ENCODE data around the gene OR5B21. TPM values are rescaled to one million over a fixed set of nuclear protein-coding genes. Genes with fewer than 3 reads are reported as not detected.

OR5B21 gene
- polyA plus RNA-seq, result not detected

- WGBS, 3 donors, result 93 to 97% (median 96%) methylated on average over 1 of the region's 1 CpG
- no peak within 1 kb of the TSS for H3K27ac ChIP-seq (ENCODE audit: low read depth, low read length)
These were observed at the start of gene OR5B21 for GRCh38 chr11:58508005-58508404. Gene OR5B21, minus strand, starts transcription at chr11:58508105. Its CDS starts 0 bp downstream, at chr11:58508105.

DNA sequence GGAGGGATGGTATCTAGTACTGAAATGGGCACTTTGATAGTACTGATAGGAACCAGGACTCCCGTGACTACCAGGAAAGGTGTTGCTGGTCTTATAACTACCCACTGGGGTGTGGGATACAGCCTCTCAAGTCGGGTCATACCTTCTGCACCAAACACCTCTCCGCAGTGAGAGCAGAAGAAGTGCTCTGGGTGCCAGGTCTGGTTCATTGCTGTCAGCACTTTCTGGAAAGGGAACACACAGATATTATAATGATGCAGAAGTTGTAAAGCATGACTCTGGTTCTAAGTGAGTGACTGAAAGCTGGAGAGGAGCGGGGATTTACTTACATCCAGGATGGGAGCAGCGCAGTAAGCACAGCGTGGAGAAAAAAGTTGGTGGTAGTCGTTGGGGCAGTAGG, 41.7 kb upstream of the OR5B21 start:
- WGBS, 3 donors, result 96% methylated on average over 7 of the region's 7 CpGs
- no peak overlapping the region for H3K27ac ChIP-seq (ENCODE audit: low read depth, low read length)

DNA sequence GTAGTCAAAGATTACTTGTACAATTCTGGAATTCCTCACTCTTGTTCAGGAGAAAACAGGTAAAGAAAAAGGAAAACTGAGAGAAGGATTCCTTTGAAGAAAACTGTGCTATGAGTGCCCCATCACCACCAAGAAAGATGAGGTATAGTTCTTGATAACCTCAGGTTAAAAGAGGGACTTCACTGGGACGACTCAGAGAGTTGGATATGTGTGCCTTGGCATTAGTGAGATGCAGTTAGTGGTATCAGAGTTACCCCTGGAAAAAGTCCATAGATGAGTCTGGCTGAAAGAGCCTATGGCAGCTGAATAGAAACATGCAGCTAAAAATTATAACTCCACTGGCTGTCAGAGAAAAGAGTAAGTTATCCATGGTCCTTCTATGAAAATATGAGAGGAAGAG, 38.9 kb upstream of the OR5B21 start:
- WGBS, 3 donors, result 83 to 91% (median 88%) methylated on average over 1 of the region's 1 CpG
- H3K27ac ChIP-seq (ENCODE audit: low read depth, low read length), result no peak overlapping the region

GRCh38 chr11:58531865-58532341, 24.0 kb upstream of the OR5B21 start:
- WGBS, 3 donors, result 94 to 98% (median 94%) methylated on average over 24 to 25 of the region's 25 CpGs
- H3K27ac ChIP-seq (ENCODE audit: low read depth, low read length), result no peak overlapping the region

DNA sequence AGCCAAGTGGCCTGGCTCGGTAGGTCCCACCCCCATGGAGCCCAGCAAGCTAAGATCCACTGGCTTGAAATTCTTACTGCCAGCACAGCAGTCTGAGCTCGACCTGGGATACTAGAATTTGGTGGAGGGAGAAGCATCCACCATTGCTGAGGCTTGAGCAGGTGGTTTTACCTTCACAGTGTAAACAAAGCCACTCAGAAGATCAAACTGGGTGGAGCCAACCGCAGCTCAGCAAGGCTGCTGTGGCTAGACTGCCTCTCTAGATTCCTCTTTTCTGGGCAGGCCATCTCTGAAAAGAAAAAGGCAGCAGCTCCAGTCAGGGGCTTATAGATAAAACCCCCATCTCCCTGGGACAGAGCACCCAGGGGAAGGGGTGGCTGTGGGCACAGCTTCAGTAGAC, 22.3 kb upstream of the OR5B21 start:
- WGBS, 3 donors, result 81 to 89% (median 82%) methylated on average over 3 of the region's 3 CpGs
- no peak overlapping the region for H3K27ac ChIP-seq (ENCODE audit: low read depth, low read length)

GRCh38 chr11:58527429-58527828, 19.5 kb upstream of the OR5B21 start:
- 93 to 96% (median 95%) methylated on average over 6 of the region's 6 CpGs for WGBS, 3 donors
- H3K27ac ChIP-seq (ENCODE audit: low read depth, low read length), result no peak overlapping the region

DNA sequence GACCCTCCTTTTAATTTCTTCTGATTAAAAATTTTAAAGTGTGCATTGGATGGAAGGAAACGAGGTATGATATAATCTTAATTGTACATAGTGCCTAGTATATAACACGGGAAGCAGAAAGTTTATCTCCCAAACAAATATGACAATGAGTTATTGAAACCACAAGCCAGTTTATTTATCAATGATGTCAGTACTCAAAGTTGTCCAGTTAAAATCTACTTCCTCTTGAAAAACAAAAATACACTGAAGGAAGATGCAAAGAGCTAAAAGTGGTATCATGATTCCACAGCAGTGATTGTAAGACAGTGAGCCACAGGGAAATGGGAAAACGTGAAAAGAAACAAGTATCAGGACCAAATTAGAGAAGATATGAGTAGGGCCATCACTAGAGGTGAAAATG, 18.8 kb upstream of the OR5B21 start:
- no peak overlapping the region for H3K27ac ChIP-seq (ENCODE audit: low read depth, low read length)

DNA sequence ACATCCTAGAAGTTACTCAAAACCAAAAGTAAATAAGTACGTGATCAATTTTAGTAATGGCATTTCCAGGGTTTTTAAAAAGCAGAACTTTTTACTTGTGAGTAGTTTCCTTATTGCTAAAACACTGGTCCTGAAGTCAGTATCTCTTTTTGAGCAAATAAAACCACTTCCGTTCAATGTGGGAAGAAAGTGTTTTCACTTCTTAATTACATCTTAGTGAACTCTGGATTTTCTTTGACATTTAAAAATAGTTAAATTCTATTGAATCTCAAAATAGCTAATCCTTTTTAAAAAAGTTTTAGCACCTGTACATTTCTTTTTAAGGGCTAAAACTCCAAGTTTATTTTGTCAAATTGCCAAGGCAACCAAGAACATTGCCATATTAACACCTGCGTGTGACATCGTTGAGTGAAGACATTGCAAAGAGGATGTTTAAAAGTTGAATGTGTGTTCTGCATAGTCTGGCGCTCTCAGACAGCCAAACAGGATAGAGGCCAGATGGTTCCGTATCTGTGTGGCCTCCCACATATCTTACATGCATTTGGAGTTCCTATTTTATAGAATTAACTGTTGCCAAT, 17.2 kb upstream of the OR5B21 start:
- 20 to 24% (median 21%) methylated on average over 6 of the region's 6 CpGs for WGBS, 3 donors

More for the DNA sequence above, 18.8 kb upstream of the OR5B21 start:
- 56 to 71% (median 65%) methylated on average over 3 of the region's 3 CpGs for WGBS, 3 donors

GRCh38 chr11:58524232-58525036, 16.5 kb upstream of the OR5B21 start:
- WGBS, 3 donors, result 13 to 21% (median 18%) methylated on average over 7 of the region's 7 CpGs
- H3K27ac ChIP-seq (ENCODE audit: low read depth, low read length), result no peak overlapping the region

More for the DNA sequence above, 17.2 kb upstream of the OR5B21 start:
- no peak overlapping the region for H3K27ac ChIP-seq (ENCODE audit: low read depth, low read length)

DNA sequence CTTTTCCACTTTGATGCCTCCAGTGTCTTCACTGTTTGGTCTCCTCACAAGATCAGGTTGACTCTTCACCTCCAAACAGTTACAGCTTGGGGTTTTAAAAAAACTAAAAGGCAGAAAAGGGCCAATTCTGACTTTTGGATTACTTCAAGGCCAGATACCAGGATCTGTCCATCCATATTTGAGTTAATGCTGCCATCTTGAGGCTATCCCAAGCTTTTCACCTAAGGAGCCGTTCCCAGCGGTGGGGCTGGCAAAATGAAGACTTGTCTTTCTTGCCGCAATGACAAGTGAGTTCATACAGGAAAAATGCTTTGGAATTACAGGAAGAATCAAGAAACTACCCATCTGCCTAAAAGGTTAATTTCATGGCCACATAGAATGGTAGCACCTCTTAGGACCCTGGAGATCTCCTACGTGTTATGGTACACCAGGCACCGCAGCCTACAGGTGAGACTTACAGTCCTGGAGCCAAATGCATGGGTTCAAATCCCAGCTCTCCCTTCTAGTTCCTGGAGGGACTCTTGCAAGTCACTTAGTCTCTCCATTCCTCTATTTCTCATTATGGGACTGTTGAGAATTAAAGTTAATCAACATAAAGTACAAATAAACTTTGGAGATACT, 6.0 kb upstream of the OR5B21 start:
- 24 to 36% (median 33%) methylated on average over 5 of the region's 5 CpGs for WGBS, 3 donors
- H3K27ac ChIP-seq (ENCODE audit: low read depth, low read length), result no peak overlapping the region

DNA sequence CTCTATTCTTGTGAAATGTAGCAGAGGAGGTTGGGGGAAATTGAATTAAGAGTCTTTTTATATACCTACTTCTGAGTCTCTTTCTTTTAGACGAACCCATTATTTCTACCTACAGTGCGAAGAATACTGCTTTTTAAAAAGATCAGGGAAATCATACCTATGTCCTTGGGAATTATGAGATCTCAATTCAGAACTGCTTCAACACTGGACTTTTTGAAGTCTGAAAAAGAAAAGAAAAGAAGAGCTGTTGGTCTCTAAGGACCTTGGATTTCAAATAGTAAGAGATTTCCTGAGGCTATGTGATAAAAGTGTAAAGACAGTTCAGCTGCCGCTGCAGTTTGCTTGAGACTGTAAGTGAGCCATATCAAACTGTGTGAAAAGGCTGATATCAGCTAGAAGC, 3.7 kb upstream of the OR5B21 start:
- H3K27ac ChIP-seq (ENCODE audit: low read depth, low read length), result no peak overlapping the region
- WGBS, 3 donors, result 87 to 89% (median 88%) methylated on average over 3 of the region's 3 CpGs

DNA sequence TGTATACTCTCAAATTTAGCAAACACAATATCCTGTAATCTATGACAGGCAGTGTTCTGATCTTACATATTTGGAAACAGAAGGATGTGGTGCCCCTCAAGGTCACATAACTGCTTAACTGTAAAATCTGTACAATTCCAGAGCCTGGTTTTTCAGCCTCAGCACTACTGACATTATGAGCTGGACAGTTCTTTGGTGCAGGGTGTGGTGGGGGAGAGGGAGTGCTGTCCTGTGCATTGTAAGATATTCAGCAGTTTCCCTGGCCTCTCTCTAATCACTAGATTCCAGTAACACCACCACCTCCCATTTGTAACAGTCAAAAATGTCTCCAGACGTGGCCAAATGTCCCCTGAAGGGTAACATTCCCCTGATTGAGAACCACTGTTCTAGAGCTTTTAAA, 1.8 kb upstream of the OR5B21 start:
- WGBS, 3 donors, result 50 to 57% (median 57%) methylated on average over 1 of the region's 1 CpG
- H3K27ac ChIP-seq (ENCODE audit: low read depth, low read length), result no peak overlapping the region

GRCh38 chr11:58508814-58509213, 909 bp upstream of the OR5B21 start:
- H3K27ac ChIP-seq (ENCODE audit: low read depth, low read length), result no peak overlapping the region

DNA sequence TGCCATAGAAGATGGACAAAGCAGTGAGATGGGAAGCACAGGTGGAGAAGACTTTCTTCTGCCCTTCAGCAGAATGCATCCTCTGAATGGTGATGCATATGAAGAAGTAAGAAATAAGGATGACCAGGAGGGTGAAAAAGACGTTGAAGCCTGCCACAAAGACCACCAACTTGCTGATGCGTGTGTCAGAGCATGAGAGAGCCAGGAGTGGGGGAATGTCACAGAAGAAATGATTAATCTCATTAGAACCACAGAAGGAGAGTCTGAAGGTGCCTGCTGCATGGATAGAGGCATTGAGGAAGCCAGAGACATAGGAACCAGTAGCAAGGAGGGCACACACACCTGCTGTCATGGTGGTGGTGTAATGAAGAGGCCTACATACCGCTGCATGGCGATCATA, 550 bp downstream of the OR5B21 start:
- no peak overlapping the region for H3K27ac ChIP-seq (ENCODE audit: low read depth, low read length)
- 85 to 87% (median 87%) methylated on average over 4 of the region's 4 CpGs for WGBS, 3 donors

DNA sequence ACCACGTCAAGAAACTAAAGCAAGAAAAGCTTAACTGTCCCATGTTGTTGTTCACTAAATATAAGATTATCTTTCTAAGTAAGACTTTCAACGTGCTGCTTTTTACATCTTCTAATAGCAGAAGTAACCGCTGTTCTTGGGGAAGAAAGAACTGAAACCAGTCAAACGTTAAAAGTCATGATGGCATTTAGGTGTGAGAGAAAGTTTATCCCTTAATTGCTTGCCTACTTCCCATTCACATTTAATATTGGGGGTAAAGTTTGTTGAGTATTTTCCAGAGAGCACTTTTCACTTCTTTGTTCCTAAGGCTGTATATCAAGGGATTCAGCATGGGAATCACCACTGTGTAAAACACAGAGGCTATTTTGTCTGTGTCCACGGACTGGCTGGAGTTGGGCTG, 970 bp downstream of the OR5B21 start:
- H3K27ac ChIP-seq (ENCODE audit: low read depth, low read length), result no peak overlapping the region
- 72 to 75% (median 74%) methylated on average over 5 of the region's 5 CpGs for WGBS, 3 donors

GRCh38 chr11:58505849-58506248, 2.1 kb downstream of the OR5B21 start:
- 84 to 87% (median 84%) methylated on average over 4 of the region's 4 CpGs for WGBS, 3 donors
- H3K27ac ChIP-seq (ENCODE audit: low read depth, low read length), result no peak overlapping the region

DNA sequence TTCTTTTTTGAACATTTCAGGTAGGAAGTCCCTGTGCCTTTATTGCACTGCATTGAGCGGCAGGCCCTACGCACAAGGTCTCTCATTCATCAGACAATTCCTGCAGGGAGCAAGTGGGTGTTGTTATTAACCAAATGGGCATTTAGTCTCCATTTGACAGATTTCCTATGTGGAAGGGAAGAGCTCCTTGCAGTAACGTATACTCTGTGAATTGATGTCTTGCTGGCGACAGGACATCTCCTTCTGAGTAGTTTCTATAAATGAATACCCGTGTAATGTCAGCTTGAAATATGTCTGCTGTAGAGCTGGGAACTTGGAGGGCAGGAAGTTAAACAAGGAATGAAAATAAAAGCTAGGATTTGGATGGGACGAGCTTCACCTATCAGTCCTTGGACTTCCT, 3.7 kb downstream of the OR5B21 start:
- WGBS, 3 donors, result 79 to 82% (median 80%) methylated on average over 6 of the region's 6 CpGs
- no peak overlapping the region for H3K27ac ChIP-seq (ENCODE audit: low read depth, low read length)

GRCh38 chr11:58503361-58503856, 4.5 kb downstream of the OR5B21 start:
- H3K27ac ChIP-seq (ENCODE audit: low read depth, low read length), result no peak overlapping the region
- 73 to 87% (median 83%) methylated on average over 4 of the region's 4 CpGs for WGBS, 3 donors

DNA sequence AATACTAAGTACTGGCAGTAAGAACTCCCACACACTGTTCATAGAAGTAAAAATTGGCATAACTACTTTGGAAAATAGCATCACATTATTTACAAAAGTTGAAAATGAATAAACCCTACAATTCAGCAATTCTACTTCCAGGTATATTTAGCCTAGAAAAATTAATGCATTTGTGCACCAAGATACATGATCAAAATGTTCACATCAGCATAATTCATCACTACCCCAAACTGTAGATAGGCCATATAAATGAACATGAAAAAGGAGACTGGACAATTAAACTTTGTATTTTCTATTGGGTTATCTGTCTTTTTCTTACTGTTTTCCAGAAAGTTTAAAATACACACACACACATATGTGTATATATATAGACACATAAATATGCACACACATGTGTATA, 5.9 kb downstream of the OR5B21 start:
- no peak overlapping the region for H3K27ac ChIP-seq (ENCODE audit: low read depth, low read length)
